HuH-7 (cell line): ENCODE results near the gene PDIA5.
"Not testable (repeated sequence)": the region's sequence is repeated elsewhere in the genome, so short reads cannot be mapped to it uniquely, and the experiment has no call there.

Experiments
- DNase-seq: peaks from one replicate; pipeline ENCODE4 v3.0.0; 2011; ENCODE audit warnings: low spot score

Gene PDIA5

DNA sequence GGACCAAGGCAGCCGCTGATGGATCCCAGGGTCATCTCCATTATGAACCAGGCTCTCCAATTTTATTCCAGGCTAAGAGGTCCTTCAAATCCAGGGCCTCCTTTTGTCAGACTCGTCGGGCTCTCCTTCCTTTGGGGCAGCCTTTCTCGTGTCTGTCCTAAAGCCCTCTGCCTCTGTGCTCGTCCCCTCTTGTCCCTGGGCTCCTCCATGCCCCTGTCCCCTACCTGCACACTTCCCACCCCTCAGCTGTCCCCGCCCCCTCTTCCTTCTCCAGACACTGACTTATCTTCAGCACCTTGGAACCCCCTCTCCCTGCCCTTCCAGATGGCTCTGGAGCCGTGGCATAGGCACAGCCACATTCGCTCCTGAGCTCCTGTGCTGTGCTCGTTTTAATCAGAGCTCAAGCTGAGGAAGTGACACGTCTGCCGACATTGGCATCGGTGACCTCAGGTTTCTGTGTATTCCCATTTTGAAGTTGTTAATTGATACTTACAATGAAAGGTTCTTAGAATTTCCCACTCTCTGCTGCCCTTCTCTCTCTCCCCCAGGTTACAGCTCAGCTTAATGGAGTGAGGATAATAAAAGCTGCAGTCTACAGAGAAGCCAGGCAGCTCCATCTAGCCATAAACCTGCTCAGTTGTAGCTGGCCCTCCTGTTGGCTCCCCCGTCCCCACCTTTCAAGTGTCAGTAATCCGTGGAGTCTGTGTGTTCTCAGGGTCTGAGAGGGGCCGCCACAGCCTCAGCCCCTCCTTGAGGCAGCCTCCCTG lies 83.8 kb downstream of the PDIA5 start:
- no peak for DNase-seq

DNA sequence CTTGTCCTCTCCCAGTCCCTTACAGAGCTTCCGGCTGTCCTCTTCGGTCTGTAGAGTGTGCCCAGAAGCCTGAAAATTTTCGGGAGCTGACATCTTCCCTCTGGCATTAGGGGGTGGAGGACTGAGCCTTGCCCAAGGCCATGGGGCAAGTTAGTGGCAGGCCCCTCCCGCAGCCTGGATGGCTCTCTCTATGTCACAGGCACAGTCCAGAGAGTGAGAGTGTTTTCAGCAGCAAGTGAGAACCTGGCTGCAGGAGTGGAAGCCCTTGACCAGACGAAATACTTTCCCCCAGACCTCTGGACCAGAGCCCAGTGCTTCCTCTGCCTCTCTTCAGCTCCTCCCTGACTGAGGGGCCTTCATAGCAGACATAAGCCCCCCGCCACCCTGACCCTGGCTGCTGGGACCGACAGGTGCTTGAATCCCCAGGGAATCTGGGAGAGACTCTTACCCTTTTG lies 84.5 kb downstream of the PDIA5 start:
- DNase-seq = no peak

DNA sequence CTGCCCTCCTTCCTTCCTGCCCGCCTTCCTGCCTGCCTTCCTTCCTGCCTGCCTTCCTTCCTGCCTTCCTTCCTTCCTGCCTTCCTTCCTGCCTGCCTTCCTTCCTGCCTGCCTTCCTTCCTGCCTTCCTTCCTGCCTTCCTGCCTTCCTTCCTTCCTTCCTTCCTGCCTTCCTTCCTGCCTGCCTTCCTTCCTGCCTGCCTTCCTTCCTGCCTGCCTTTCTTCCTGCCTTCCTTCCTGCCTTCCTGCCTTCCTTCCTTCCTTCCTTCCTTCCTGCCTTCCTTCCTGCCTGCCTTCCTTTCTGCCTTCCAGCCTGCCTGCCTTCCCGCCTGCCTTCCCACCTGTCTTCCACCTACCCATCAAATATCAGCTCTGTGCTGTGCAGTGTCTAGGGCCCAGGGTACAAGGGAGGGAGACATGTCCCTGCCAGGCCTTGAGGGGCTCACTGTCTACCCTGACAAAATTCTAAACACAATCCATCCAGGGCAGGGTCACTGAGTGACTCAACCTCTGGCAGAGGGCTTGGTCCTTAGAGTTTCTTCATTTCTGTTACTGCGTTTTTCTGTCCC lies 85.1 kb downstream of the PDIA5 start:
- not testable (repeated sequence) for DNase-seq

DNA sequence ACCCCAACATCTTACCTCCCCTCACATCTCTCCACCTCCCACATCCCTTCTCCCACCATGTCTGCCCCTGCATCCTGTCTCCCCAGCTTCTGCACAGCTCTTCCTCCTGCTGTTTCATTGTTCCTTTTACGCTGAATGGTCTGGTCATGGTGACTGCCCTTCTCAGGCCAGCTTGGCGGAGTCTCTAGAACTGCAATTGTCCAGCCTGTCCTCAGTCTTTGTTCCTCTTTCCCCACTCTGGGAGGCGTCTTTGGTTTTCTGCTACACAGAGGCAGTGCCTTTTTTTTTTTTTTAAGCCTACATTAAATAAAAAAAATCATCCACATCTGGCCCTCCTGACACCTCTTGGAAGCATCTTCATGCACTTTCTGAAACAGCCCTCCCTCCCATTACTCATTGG lies 85.9 kb downstream of the PDIA5 start:
- DNase-seq = no peak

DNA sequence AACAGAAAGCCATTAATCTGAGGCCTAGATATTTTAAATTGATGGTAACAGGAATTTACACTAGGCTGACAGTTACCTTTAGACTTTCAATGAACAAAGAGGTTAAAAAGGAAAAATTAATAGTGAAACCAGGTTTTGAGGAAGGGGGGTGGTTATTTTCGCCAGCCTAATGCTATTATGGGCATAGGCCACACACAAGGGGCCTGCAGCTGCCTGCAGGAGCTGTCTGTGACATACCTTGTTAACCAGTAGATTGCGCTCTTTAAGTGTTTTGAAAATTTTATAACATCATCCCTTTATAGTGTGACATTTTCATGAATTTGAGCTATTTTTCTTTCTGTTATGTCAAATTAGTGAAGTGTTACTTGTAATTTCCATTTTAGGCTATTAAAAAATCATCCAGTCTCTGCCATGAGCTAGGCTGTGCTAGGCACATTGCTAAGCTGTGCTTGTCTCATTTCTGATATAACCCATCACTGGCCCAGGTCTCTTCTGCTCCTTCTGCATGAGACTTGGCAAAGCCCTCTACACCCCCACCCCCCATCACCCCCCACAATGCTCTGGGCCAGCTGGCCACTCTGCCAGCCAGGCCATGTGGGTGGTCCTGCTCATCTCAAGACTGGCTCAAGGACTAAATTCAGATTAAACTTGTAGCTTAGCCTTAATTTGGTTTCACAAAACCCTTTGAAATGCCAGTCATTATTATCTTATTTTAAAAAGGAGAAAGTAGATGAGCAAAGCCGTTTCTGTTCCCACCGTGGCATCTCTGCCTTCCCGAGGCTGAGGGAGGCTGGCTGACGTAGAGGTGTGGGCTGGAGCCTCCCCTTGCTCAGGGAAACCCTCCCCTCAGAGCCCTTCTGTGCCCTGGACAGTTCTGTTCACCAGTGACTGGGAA lies 86.5 kb downstream of the PDIA5 start:
- DNase-seq = no peak

DNA sequence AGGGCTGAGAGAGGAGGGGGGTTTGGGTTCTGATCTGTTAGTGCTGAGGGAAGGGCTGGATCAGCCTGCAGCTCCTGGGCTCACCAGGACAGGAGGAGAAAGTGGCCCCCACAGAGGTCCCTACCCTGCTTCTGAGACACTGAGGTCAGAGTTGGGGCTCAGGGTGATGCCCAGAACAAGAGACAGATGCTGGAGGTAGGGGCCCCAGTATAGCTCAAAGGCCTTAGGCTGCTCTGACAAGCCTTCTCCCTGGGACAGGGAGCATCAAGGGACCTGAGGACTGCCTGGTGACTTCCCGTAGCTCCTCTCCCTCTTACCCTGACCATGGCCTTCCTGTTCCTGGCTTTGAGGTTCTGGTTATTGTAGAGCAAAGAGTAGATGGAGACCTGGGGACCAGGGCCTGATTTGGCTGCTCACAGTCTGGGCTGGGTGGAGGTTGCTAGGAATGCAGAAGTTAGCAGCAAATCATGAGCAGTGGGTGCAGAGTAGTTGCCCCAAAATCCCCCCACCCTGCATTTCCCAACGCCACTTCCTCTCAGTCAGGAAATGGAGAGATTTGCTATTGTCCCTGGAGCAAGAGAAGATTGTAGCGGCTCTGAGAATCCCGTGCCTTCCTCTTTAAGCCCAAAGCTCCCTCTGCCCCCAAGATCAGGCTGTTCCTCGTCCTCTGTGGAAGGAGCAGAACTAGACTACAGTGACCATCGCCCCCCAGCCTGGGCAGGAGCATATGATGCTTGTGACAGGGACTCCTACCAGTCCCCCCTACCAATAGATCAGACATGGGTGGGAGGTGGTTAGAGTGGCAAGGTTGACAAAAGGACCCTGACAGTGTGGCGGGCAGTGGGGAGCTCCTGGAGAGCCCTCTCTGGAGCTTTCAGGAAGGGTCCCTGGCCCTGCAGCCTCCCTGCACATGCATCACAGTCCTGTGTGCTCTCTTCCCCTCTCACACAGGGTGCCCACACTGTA lies 87.5 kb downstream of the PDIA5 start:
- no peak for DNase-seq

DNA sequence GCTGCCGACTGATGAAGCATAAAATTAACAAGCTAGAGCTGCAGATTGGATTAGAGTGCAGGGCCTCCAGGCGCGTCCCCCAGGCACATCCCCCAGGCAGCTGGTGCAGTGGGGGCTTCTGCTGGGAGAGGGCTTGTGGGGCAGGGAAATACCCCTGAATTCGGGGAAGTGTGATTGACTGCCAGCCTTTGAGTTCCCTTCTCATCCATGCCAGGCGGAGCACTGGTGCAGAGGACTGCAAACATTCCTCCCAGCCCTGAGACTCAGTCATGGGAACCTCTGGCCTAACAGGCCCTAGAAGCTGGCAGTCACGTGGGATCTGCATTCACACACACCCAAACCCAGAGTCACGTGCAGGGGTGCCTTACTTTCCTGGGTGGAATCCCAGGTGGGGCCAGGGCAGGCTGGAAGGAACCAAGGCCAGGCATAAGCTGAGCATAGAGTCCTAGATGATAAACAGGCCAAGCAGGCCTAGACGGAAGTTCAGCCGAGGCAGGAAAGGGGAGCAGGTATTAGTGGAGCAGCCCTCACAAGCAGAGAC lies 88.7 kb downstream of the PDIA5 start:
- DNase-seq = no peak

DNA sequence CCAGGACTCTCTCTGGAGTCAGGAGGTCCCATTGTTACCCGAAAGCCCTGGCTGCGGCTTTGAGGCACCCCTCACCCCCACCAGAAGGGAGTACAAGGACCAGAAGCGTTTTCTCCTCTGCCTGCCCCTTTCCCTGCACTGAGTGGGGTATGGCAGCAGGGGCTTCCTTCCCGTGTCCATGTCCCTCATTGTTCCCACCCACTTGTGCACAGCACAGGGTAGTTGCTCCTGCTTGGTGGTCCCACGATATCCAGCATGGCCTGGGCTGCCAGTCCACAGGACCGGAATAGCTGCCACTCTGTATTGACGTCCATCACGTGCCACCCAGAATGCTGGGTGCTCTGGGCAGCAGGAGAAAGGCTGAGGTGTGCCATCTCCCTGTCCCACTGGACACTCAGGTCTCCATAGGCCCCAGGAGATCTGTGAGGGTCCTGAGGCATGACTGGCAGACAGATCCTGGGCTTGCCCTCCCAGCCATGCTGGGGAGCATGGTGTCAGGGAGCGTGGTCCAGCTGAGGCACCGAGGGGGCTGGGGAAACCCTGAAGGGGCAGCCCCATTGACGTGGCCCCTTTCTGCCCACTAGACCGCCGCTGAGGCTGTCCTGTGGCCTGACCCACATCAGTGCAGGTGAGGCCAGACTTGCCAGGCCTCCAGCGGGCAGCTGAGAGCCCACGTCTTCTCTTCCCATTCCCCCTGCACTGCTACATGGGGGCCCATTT lies 89.6 kb downstream of the PDIA5 start:
- DNase-seq = no peak

DNA sequence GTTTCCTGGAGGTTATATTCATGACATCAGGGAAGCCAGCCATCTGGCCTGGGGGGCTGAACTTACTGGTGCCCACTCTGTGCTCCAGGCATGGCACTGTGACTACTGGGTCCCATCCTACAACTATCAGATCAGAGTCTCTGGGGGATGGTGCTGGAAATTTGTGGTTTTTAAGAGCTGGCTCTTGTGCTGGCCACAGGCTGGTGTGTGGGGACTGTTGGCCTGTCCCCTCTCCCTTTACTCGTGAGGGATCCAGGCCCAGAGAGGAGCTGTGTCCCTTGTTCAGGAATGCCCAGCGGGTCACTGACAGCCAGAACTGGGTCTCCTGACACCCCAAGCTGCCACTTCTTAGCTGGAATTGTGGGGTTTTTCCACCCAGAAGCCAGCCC lies 90.4 kb downstream of the PDIA5 start:
- no peak for DNase-seq

DNA sequence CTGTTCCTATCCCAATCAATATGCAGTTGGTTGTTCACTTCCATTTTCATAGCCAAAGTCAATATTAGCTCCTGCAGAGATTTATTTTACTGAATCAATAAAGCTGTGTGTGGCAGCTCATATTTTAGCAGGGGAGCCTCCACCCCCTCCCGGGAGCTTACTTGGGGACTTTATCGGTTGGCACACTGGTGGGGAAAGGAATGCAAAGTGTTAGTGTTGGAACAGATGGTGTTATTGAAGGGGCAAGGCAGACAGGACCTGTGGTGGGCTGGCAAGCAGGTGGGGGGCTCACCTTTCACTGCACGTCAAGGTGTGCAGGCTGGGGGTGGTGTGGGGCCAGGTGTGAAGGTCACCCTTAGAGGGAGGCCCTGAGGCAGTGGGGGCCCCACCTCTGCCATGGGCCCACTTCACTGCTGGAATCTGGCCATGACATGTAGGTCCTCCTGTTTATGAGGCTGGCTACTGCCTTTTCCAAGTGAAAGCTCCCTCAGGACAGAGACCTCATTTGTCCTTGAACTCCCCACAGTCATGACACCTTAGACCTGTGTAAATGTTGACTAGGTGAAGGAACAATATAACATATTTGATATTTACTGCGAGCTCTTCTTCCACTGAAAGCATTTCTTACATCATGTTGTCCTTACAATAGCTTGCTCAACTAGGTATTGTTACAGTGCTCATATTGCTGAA lies 90.9 kb downstream of the PDIA5 start:
- DNase-seq = no peak

DNA sequence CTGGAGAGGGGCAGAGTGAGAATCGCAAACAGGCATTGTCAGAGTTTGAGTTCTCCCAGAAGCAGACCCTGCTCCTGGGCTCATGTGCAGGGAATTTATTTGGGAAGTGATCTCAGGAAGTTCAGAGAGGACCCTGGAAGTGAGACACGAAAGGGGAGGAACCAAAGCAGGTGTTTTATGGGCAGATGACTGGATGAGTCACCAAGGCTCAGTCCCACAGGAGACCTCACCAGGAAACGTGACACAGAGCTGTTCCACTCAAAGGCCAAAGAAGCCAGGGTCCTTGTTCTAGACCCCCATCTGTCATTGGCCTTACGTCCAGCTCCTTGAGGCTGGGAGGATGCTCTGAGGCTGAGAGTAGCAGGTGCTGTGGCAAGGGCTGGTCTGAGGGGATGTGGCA lies 91.5 kb downstream of the PDIA5 start:
- no peak for DNase-seq

DNA sequence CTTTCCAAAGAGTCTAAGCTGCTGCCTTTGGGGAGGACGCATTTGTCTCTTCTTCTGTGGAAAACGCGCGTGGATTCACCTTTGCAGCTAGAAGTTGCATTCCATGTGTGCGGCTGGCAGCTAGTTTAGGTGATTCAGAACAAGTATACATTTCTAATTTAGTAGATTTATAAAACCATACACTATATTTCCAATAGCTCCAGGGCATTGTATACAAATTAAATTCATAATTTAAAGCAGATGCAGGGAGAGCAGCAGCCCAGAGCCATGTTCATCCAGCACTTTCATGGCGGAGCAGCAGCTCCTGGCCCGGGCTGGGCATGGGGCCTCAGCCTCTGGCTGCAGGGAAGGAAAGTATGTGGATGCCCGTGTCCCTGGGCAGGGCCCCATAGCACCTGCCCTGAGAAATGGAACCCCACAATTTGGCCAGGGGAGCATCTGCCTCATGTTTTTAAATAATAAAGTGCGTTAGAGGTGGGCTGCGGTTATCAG lies 92.1 kb downstream of the PDIA5 start:
- DNase-seq = no peak

DNA sequence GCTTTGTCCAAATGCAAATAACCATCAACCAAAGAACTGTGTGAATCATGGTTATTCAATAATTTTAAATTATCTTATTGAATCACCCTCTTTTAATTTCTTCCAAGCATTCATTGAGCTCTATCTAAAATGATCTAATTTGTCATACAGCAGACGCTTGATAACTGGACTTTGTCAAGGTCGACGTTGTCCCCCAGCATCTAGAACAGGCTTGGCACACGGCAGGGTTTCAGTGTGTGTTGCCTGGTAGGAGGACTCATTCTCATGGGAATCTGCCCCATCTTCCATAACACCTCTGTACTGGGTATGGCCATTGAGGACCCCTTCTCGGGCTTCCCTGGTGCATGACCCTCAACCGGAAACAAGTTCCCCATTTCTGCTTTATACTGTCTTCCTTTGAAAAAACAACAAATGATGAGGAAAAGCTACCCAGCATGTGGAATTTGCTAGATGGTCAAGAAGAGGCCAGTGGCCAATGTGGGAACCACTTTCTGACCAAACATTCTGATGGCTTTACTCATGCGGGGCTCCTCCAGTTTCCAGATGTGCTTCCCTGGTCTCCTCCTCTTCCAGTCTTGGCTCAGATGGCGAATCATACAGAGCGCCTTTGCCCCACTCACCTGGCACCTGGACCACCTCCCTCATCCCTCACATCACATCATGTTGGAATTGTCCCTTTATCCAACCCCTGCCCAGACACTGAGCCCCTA lies 93.3 kb downstream of the PDIA5 start:
- no peak for DNase-seq

DNA sequence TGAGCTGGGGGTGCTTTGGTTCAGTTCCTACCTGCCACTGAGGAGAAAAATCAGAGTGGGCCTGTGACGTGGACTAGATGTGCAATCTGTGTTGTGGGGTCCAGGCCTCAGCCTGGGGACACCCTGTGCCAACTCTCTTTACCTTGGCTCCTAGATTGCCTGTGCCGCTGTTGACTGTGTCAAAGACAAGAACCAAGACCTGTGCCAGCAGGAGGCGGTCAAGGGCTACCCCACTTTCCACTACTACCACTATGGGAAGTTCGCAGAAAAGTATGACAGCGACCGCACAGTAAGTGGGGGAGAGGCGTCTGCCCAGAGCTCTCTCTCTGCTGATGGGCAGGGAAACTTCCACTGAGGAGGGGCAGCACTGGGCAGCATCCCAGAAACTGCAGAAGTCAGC lies 94.3 kb downstream of the PDIA5 start:
- DNase-seq = no peak

DNA sequence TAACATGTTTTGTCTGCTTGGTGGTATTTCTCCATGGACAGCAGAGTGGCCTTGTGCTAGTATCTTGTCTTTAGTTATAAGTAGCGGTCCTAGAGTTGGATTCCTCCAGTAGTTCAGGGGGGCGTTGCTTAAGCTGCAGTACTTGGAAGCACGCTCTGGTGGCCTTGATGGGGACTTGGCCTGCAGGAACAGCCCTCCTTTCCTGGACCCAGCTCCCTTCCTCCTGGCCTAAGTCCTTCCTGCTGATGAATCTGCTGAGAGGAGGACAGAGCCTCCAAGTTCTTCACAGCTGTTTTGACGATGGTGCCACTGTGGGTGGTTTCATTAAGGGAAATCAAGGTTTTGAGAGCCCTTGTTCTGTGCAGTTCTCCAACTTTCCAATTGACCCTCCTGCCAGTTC lies 96.3 kb downstream of the PDIA5 start:
- no peak for DNase-seq

DNA sequence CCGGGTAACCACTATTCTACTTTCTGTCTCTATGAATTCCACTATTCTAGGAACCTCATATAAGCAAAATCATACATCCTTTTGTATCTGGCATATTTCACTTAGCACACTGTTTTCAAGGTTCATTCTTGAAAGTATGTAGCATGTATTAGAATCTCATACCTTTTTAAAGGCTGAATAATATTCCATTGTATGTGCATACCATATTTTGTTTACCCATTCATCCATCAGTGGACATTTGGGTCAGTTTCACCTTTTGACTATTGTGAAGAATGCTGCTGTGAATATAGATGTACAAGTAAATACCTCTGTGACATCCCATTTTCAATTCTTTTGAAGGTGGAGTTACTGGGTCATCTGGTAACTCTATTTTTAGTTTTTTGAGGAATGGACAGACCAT lies 98.3 kb downstream of the PDIA5 start:
- DNase-seq = no peak

DNA sequence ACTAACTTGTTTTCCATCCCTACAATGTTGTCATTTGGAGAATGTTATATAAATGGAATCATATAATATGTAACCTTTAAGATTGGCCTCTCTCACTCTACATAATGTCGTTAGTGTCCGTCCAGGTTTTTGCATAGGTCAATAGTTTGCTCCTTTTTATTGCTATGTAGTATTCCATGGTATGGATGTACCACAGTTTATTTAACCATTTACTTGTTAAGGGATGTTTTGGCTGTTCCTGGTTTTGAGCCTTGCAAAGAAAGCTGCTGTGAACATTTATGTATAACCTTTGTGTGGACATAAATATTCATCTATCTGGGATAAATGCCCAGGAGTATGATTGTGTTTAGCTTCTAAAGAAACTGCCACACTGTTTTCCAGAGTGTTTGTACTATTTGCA lies 100.9 kb downstream of the PDIA5 start:
- DNase-seq = no peak

DNA sequence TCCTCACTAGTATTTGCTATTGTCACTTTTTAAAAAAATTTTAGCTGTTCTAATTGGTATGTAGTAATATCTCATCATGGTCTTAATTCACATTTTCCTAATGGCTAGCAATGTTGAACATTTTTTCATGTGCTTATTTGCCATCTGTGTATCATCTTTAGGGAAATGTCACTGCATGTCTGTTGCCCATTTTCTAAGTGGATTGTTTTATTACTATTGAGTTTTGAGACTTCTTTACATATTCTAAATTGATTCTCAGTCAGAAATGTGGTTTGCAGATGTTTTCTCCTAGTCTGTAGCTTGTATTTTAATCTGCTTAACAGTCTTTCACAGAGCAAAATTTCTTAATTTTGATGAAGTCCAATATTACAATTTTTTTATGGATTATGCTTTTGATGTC lies 101.3 kb downstream of the PDIA5 start:
- no peak for DNase-seq

DNA sequence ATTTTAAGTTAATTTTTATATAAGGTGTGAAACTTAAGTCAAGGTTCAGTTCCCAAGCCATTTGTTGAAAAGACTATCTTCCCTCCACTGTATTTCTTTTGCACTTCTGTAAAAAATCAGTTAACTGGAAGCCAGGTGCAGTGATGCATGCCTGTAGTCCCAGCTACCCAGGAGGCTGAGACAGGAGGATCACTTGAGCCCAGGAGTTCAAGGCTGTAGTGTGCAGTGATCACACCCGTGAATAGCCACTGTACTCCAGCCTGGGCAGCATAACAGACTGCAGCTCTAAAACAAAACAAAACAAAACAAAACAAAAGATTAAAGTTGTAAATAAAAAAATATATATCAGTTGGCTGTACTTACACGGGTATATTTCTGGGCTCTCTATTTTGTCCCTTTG lies 101.8 kb downstream of the PDIA5 start:
- no peak for DNase-seq
